IPS DF 6.9 (cell line): ENCODE results near the gene MEF2D.

Experiments used
- DNase-seq: peaks from one replicate; pipeline ENCODE4 v3.0.0-alpha.2; 2013; ENCODE audit warnings: low read depth, low spot score
- H3K27ac ChIP-seq: one replicate; pipeline ENCODE4 v1.5.1; 2013; ENCODE audit warnings: low read length, control low read depth
- H3K27me3 ChIP-seq: 2 replicates; pipeline ENCODE4 v1.6.1; 2013; ENCODE audit warnings: mild to moderate bottlenecking, low read length; ENCODE audit not compliant: control insufficient read depth, insufficient read depth
- H3K36me3 ChIP-seq: 2 replicates; pipeline ENCODE4 v1.6.1; 2013; ENCODE audit warnings: low read length; ENCODE audit not compliant: control insufficient read depth, insufficient read depth
- H3K4me1 ChIP-seq: 2 replicates; pipeline ENCODE4 v1.6.1; 2013; ENCODE audit warnings: low read length; ENCODE audit not compliant: control insufficient read depth, insufficient read depth
- H3K4me3 ChIP-seq: 2 replicates; pipeline ENCODE4 v1.5.1; 2013; ENCODE audit warnings: mild to moderate bottlenecking, low read length
- H3K9me3 ChIP-seq: 2 replicates; pipeline ENCODE4 v1.6.1; 2013; ENCODE audit warnings: low read length, inconsistent platforms; ENCODE audit not compliant: control insufficient read depth, insufficient read depth
- WGBS: extraction: QIAGEN DNeasy Blood & Tissue Kit; methylation state at CpG from one replicate; pipeline ENCODE4 v1.1.7; 2013; ENCODE audit warnings: mixed read lengths, missing lambda C conversion rate; ENCODE audit not compliant: insufficient read length, insufficient coverage; 5-methylcytosine and 5-hydroxymethylcytosine counted together

MEF2D gene

DNA sequence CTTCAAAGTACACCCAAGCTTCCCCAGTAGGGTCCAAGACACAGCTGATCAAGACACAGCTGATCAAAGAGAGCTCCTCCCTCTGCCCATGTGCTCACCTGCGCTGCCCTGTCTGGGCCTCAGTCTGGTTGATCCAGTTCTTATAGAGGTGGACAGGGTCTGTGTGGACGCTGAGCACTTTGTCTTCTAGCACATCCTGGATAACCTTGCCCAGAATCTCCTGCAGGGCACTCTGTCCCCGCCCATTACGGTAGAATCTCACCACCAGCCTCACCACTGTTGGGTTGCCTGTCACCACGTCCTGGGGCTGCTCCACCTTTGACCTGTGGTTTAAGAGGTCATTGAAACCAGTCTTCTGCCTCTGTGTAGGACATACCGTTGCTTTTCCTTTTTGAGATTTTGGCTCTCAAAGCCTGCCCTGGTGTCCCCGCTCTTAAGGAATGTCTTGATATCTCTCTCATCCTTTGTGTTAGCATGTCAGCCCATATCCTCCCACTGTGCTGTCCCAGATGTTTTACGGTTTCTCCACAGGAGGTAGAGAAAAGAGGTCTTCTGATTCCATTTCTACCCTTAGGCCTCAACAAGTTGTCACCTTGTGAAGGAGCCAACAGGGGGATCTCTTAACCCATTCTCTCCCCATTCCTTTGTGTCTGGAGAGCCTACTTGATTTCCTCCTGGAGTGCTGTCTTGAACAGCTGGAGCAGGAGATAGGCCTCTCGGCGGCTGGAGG lies 38.3 kb upstream of the MEF2D start:
- WGBS: no CpG with 5 or more reads among the region's 10 CpGs
- no peaks in the 10 kb centered on the region for H3K4me1 ChIP-seq
- no peak overlapping the region for H3K4me3 ChIP-seq
- H3K27ac ChIP-seq: no peak overlapping the region
- no peaks in the 10 kb centered on the region for H3K9me3 ChIP-seq
- DNase-seq: no peak
- H3K27me3 ChIP-seq: no peaks in the 10 kb centered on the region
- peaks cover 17% of the 10 kb centered on the region for H3K36me3 ChIP-seq

DNA sequence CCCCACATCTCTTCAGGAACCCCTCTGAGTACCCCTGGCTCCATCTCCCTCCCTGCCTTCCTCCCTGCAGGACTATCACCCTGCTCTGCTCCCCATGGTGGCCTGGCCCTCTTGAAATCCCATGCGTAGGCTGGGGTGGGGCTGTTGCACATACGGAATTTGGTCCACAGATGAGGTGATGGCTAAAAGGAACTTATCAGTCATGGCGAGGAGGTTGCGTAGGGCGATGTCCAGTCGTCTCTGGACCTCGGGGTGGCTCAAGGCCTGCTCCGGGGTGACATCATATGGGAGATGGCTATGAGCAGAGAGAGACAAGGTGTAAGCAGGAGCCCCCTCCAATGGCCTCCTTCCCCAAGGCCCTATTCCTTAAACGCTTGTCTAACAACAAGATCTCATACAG lies 36.5 kb upstream of the MEF2D start:
- WGBS: no CpG with 5 or more reads among the region's 9 CpGs
- Histone ChIP-seq H3K27me3 (no peaks in the 10 kb centered on the region), H3K4me3 (no peak overlapping the region), H3K9me3 (no peaks in the 10 kb centered on the region), H3K27ac (no peak overlapping the region), H3K4me1 (no peaks in the 10 kb centered on the region), H3K36me3 (peaks cover 17% of the 10 kb centered on the region)
- no peak for DNase-seq

DNA sequence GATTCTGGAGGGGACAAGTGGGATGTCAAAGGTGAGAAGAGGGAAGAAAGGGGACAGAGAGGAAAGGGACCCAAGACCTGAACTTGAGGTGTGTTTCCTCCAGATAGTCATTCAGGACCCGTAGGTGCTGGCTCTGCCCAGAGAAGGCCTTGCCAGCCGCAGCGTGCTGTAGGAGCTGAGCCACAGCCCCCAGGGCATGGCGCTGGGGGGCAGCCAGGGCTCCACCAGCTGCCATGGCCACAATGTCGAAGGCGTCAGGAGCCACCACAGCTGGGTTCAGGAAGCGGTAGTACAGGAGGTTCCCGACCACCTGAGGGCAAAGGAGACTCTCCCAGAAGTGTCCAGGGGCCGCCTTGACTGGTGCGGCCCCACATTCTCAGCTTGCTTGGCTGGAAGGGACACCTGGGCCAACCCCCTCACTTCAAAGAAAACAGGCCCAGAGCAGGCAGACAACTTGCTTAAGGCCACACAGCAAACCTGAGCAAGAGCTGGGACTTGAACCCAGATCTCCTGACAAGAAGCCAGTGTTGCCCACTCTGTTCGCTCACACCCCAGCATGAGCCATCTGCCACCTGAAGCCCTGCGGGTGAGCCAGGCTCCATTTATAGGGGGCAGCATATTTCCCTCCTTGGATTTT lies 34.0 kb upstream of the MEF2D start:
- Histone ChIP-seq H3K4me1 (no peaks in the 10 kb centered on the region), H3K27me3 (no peaks in the 10 kb centered on the region), H3K36me3 (peaks cover 21% of the 10 kb centered on the region), H3K27ac (no peak overlapping the region), H3K9me3 (no peaks in the 10 kb centered on the region), H3K4me3 (no peak overlapping the region)
- DNase-seq: no peak
- no CpG with 5 or more reads among the region's 12 CpGs for WGBS

- DNase-seq: no peak
- Histone ChIP-seq H3K27ac (no peak overlapping the region), H3K4me3 (no peak overlapping the region), H3K27me3 (no peaks in the 10 kb centered on the region), H3K4me1 (no peaks in the 10 kb centered on the region), H3K36me3 (peaks cover 16% of the 10 kb centered on the region), H3K9me3 (no peaks in the 10 kb centered on the region)
- no CpG with 5 or more reads among the region's 11 CpGs for WGBS
Observed at GRCh38 chr1:156533568-156534220, 33.1 kb upstream of the MEF2D start.

DNA sequence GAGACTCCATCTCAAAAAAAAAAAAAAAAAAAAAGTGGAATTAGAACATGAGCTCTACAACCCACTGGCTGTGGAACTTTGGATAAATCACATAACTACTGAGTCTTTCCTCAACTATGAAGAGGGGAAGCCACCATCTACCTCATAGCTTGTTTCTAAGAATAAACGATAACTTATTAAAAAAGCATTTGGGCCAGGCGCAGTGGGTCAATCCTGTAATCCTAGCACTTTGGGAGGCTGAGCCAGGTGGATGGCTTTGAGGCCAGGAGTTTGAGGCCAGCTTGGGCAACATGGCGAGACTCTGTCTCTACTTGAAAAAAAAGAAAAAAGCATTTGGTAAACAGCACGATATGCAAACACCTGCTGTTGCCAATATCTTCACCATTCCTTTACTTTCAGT lies 31.8 kb upstream of the MEF2D start:
- WGBS: no CpG with 5 or more reads among the region's 4 CpGs
- Histone ChIP-seq H3K4me1 (no peaks in the 10 kb centered on the region), H3K4me3 (no peak overlapping the region), H3K27me3 (no peaks in the 10 kb centered on the region), H3K27ac (no peak overlapping the region), H3K9me3 (no peaks in the 10 kb centered on the region), H3K36me3 (peaks cover 16% of the 10 kb centered on the region; the same call in 1 of the 2 replicates)
- DNase-seq: no peak

DNA sequence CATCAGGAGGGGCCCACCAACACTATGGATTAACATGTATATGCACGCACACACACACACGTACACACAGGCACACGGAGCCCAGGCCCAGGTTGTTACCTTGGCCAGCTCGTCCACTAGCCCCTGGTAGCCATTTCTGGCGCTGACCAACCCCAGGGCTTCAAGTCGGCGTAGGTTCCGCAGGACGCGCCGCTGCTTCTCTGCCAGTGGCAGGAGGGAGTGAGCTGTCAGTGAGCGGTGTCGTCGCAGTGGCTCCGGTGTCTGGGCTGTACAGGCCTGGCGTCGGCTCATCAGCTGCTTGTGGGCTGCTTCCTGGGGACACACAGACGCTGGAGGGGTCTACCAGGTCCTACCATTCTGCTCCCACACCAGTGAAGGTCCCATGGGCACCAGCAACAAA lies 29.4 kb upstream of the MEF2D start:
- H3K27me3 ChIP-seq: no peaks in the 10 kb centered on the region
- peaks cover 8% of the 10 kb centered on the region for H3K4me1 ChIP-seq
- H3K27ac ChIP-seq: no peak overlapping the region
- H3K9me3 ChIP-seq: no peaks in the 10 kb centered on the region
- WGBS: no CpG with 5 or more reads among the region's 18 CpGs
- H3K36me3 ChIP-seq: peaks cover 16% of the 10 kb centered on the region; the same call in 1 of the 2 replicates
- DNase-seq: no peak
- no peak overlapping the region for H3K4me3 ChIP-seq

GRCh38 chr1:156528875-156529425 lies 28.4 kb upstream of the MEF2D start:
- no peak overlapping the region for H3K27ac ChIP-seq
- H3K36me3 ChIP-seq: peaks cover 16% of the 10 kb centered on the region; the same call in 1 of the 2 replicates
- no CpG with 5 or more reads among the region's 8 CpGs for WGBS

GRCh38 chr1:156528231-156528630 lies 27.7 kb upstream of the MEF2D start:
- no peaks in the 10 kb centered on the region for H3K27me3 ChIP-seq
- peaks cover 8% of the 10 kb centered on the region for H3K4me1 ChIP-seq
- no peaks in the 10 kb centered on the region for H3K9me3 ChIP-seq
- H3K27ac ChIP-seq: no peak overlapping the region
- peaks cover 16% of the 10 kb centered on the region; the same call in 1 of the 2 replicates for H3K36me3 ChIP-seq
- no CpG with 5 or more reads among the region's 5 CpGs for WGBS
- H3K4me3 ChIP-seq: no peak overlapping the region
- DNase-seq: no peak

More at GRCh38 chr1:156528875-156529425, 28.4 kb upstream of the MEF2D start:
- no peak for DNase-seq
- no peak overlapping the region for H3K4me3 ChIP-seq
- H3K9me3 ChIP-seq: no peaks in the 10 kb centered on the region
- no peaks in the 10 kb centered on the region for H3K27me3 ChIP-seq
- H3K4me1 ChIP-seq: peaks cover 8% of the 10 kb centered on the region

- Histone ChIP-seq H3K27me3 (no peaks in the 10 kb centered on the region), H3K27ac (no peak overlapping the region), H3K9me3 (no peaks in the 10 kb centered on the region), H3K36me3 (peaks cover 16% of the 10 kb centered on the region; the same call in 1 of the 2 replicates), H3K4me3 (no peak overlapping the region), H3K4me1 (peaks cover 8% of the 10 kb centered on the region)
- whole genome bisulfite sequencing: no CpG with 5 or more reads among the region's 2 CpGs
- DNase-seq: no peak
Observed at GRCh38 chr1:156527584-156527983, 27.0 kb upstream of the MEF2D start.

DNA sequence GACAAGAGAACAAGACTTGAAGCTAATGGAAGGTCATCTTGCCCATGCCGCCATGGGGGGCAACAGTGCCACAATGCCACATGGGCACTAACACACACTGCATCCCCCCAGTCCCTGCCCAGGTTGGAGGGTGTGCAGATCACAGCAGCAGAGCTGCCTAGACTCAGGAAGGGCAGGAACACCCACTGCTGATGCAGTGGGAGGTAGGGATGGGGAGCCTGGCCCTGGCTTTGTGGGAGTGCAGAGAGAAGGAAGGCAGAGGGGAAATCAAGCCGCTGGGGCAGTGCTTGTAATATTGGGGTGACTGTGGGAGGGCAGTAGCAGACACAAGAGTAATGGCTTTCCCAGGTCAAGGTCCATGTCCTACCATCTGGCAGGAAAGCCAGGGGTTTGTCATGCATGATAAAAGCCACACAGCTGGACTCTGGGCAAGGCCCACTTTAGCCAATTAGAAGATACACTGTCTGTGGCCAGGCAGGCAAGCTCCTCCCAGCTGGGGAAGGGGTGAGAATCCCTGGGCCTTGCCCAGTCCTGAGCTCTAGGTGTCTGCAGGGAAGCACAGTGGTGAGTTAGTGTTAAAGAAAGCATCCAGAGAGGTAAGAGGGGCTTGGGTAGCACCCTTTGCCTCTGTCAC lies 25.4 kb upstream of the MEF2D start:
- peaks cover 8% of the 10 kb centered on the region for H3K4me1 ChIP-seq
- no peak for DNase-seq

More for the DNA sequence above, 25.4 kb upstream of the MEF2D start:
- H3K4me3 ChIP-seq: no peak overlapping the region
- no peaks in the 10 kb centered on the region for H3K27me3 ChIP-seq
- no CpG with 5 or more reads among the region's 2 CpGs for WGBS
- H3K27ac ChIP-seq: no peak overlapping the region
- H3K9me3 ChIP-seq: no peaks in the 10 kb centered on the region
- peaks cover 13% of the 10 kb centered on the region; the same call in 1 of the 2 replicates for H3K36me3 ChIP-seq
